Measurements from ENCODE around the gene RASL10A. TPM values are rescaled to one million over a fixed set of nuclear protein-coding genes. Genes with fewer than 3 reads are reported as not detected.
A peak's percentile ranks its signal among the peaks of the same experiment; 100 is the strongest.

Gene RASL10A
- total RNA-seq, 1 donor from 2014 or later, result 0.83 TPM

GRCh38 chr22:29269230-29269604 is 46.3 kb downstream of the RASL10A start:
- no peak for TF ChIP-seq CTCF (IDR thresholded peaks at IDR 0.05)
- peaks cover 38% of the 10 kb centered on the region for H3K36me3 ChIP-seq
- no peaks in the 10 kb centered on the region for H3K9me3 ChIP-seq
- peak overlapping the region; percentile 73 for H3K4me3 ChIP-seq
- H3K27ac ChIP-seq, result peak overlapping the region; percentile 100
- H3K4me1 ChIP-seq, result peaks cover 58% of the 10 kb centered on the region
- no peaks in the 10 kb centered on the region for H3K27me3 ChIP-seq (ENCODE audit: low read depth)
- intact Hi-C loops (cut with DNase I), result no loop called here
- DNase-seq (no peak), ATAC-seq (no peak)

GRCh38 chr22:29268511-29269229 is 46.8 kb downstream of the RASL10A start:
- TF ChIP-seq CTCF (IDR thresholded peaks at IDR 0.05), result no peak
- Histone ChIP-seq H3K27me3 (ENCODE audit: low read depth) (no peaks in the 10 kb centered on the region), H3K36me3 (peaks cover 36% of the 10 kb centered on the region), H3K9me3 (no peaks in the 10 kb centered on the region), H3K4me1 (peaks cover 53% of the 10 kb centered on the region), H3K27ac (peak overlapping the region; percentile 100), H3K4me3 (peak overlapping the region; percentile 73)
- DNase-seq (peak; percentile 75), ATAC-seq (peak; percentile 76 to 79)
- intact Hi-C loops (cut with DNase I), result no loop called here

DNA sequence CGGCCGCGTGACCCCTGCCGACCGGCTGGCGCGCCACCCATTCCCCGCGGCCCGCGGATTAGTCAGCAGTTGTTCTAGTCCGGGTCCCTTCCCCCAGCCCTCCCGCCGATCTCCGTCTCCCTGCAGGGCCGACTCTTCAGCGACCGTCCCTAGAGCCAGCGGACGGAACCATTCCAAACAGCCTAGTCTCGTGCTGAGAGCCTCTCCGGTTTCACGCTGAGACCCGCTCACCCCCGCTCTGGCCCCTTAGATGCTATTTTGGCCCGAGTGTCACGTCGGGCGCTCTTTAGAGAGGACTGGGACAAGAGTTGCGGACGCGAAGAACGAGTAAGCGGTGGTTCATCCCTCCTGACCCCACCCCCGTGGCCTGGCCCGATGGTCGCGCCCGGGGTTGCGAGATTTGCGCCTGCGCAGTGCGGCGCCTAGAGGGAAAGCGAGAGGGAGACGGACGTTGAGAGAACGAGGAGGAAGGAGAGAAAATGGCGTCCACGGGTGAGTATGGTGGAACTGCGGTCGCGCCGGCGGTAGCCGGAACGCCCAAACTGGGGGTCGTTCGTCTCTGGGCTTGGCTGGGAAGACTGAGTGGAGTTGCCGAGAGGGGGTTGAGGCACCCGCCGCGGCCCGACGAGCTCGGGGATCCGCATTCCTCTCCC is 47.5 kb downstream of the RASL10A start, which contains the start of the genes EWSR1 and RHBDD3:
TSS of gene EWSR1 (plus strand) at position 411 of the 653 bp plus-strand sequence. CDS start at position 480, 69 bp downstream.
TSS of gene RHBDD3 (minus strand) at position 124 of the 653 bp plus-strand sequence. CDS start 2,355 bp downstream, outside the sequence.
- H3K27ac ChIP-seq, result peak within 1 kb of the TSS; percentile 100
- TF ChIP-seq CTCF (IDR thresholded peaks at IDR 0.05), result no peak
- H3K9me3 ChIP-seq, result no peaks in the 10 kb centered on the region
- no peaks in the 10 kb centered on the region for H3K27me3 ChIP-seq (ENCODE audit: low read depth)
- DNase-seq (peak; percentile 97), ATAC-seq (peak; percentile 95)
- intact Hi-C loops (cut with DNase I), result no loop called here
- H3K4me3 ChIP-seq, result peak within 1 kb of the TSS; percentile 73
- peaks cover 49% of the 10 kb centered on the region for H3K4me1 ChIP-seq
- peaks cover 31% of the 10 kb centered on the region for H3K36me3 ChIP-seq

- H3K27ac ChIP-seq, result peak overlapping the region; percentile 100
- H3K27me3 ChIP-seq (ENCODE audit: low read depth), result no peaks in the 10 kb centered on the region
- H3K4me1 ChIP-seq, result peaks cover 44% of the 10 kb centered on the region
- H3K9me3 ChIP-seq, result no peaks in the 10 kb centered on the region
- peaks cover 25% of the 10 kb centered on the region for H3K36me3 ChIP-seq
- no peak for ATAC-seq
- TF ChIP-seq CTCF (IDR thresholded peaks at IDR 0.05), result peak; percentile 17
- H3K4me3 ChIP-seq, result peak overlapping the region; percentile 73
- DNase-seq, result no peak
- intact Hi-C loops (cut with DNase I), result no loop called here
Measured at GRCh38 chr22:29267462-29267857, 48.0 kb downstream of the RASL10A start.

DNA sequence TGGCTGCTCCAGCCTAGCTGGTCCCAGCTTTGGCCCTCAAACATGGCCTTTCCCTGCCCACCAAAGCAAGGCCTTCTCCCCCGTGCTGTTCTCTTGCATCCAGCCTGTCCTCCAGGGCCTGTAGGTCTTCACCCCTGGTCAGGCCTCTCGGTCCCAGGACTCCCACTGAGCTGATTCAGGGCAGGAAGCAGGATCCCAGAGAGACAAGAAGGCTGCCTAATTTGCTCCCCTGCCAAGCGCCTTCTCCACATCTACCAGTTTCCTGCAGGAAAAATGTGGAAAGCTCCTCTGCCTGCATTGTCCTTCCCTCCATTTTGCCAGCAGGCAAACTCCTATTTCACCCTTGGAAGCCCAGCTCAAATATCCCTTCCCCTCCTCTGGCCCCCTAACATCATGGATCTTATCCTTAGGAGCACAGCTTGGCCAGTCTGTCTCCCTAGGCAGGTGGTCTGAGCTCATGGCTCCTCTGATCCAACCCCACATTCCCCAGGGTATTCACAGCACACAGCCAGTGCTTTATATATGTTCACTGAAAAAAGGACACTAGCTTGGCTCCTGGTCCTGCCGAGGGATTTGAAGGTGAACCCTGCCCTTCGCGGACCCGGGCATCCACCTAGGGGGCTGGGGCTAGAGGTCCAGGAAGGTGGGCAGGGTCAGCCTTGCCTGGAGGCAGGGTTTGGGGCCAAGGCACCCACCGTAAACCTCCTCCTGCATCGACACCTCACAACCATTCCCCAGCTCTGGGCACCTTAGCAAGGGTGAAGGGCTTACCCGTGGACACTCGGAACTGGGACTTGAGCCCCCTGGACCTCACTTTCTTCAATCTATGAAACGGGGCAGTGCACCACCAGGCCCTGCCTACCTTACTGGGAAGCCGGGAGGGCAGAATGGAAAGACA is 48.7 kb downstream of the RASL10A start:
- Histone ChIP-seq H3K4me3 (peak overlapping the region; percentile 73), H3K36me3 (peaks cover 19% of the 10 kb centered on the region), H3K4me1 (peaks cover 38% of the 10 kb centered on the region), H3K27ac (peak overlapping the region; percentile 100), H3K9me3 (no peaks in the 10 kb centered on the region), H3K27me3 (ENCODE audit: low read depth) (no peaks in the 10 kb centered on the region)
- intact Hi-C loops (cut with DNase I), result no loop called here
- ATAC-seq, result no peak
- DNase-seq, result no peak
- no peak for TF ChIP-seq CTCF (IDR thresholded peaks at IDR 0.05)

All from lower lobe of right lung (tissue), 2 donors.